H1 (cell line): ENCODE data around the gene KCNJ9.

Source experiments
- CHD1 ChIP-seq: IDR thresholded peaks from 2 replicates; pipeline ENCODE4 v1.6.1; 2012; ENCODE audit warnings: low read depth, low read length, improper control_type of control experiment
- CHD2 ChIP-seq: IDR thresholded peaks from 2 replicates; pipeline ENCODE4 v1.6.1; 2012; ENCODE audit warnings: low read length, improper control_type of control experiment
- CREB1 ChIP-seq: IDR thresholded peaks from 2 replicates; pipeline ENCODE4 v1.6.1; 2012; ENCODE audit warnings: inconsistent platforms
- CTBP2 ChIP-seq: IDR thresholded peaks from 2 replicates; pipeline ENCODE4 v1.7.0; 2011; ENCODE audit warnings: borderline replicate concordance, mild to moderate bottlenecking, moderate library complexity, mixed read lengths, low read length; ENCODE audit not compliant: insufficient read depth, insufficient read length
- EZH2 ChIP-seq: fragments of 200-600 bp; sonication (generic); IDR thresholded peaks from 2 replicates; pipeline ENCODE4 v1.7.1; 2012; ENCODE audit warnings: low read depth, mild to moderate bottlenecking, moderate library complexity, low read length, inconsistent platforms; ENCODE audit not compliant: severe bottlenecking
- POLR2A ChIP-seq, 2 experiments: IDR thresholded peaks; 1 replicate in 1 of 2; 2 replicates in 1 of 2; pipeline ENCODE4 v1.6.1; 2011; ENCODE audit warnings: low read depth in 2 of 2, low read length in 2 of 2, mild to moderate bottlenecking in 2 of 2; ENCODE audit errors: control extremely low read depth in 1 of 2
- POLR2AphosphoS5 ChIP-seq: IDR thresholded peaks from 2 replicates; pipeline ENCODE4 v1.6.1; 2011; ENCODE audit warnings: low read depth, low read length
- RAD21 ChIP-seq, 2 experiments: IDR thresholded peaks in 1 of 2; conservative IDR thresholded peaks in 1 of 2; 2 replicates each; pipeline ENCODE4 v1.6.1; 2011; ENCODE audit warnings: low read depth in 2 of 2, low read length in 2 of 2, improper control_type of control experiment in 1 of 2, inconsistent platforms in 1 of 2, mild to moderate bottlenecking in 1 of 2, moderate library complexity in 1 of 2
- SIX5 ChIP-seq: IDR thresholded peaks from 2 replicates; pipeline ENCODE4 v1.6.1; 2011; ENCODE audit warnings: mild to moderate bottlenecking, low read depth, low read length
- SP1 ChIP-seq: IDR thresholded peaks from 2 replicates; pipeline ENCODE4 v1.6.1; 2011; ENCODE audit warnings: low read depth, low read length
- TCF12 ChIP-seq: IDR thresholded peaks from 2 replicates; pipeline ENCODE4 v1.6.1; 2011; ENCODE audit warnings: low read depth, mild to moderate bottlenecking, low read length
- YY1 ChIP-seq: IDR thresholded peaks from 2 replicates; pipeline ENCODE4 v1.6.1; 2011; ENCODE audit warnings: low read depth, mild to moderate bottlenecking, low read length
- TF ChIP-seq, protein P1 (sequence below), 3 experiments: IDR thresholded peaks; 1 replicate in 2 of 3; 2 replicates in 1 of 3; pipeline versions ENCODE4 v1.5.1 to v1.6.1; 2011; ENCODE audit warnings: low read length in 3 of 3, mild to moderate bottlenecking in 3 of 3, inconsistent platforms in 2 of 3, low read depth in 1 of 3, moderate library complexity in 1 of 3; ENCODE audit not compliant: insufficient read depth in 1 of 3; ENCODE audit errors: control extremely low read depth in 1 of 3
- TF ChIP-seq, protein P2 (sequence below): IDR thresholded peaks from 2 replicates; pipeline ENCODE4 v1.6.1; 2012; ENCODE audit warnings: inconsistent platforms

DNA sequence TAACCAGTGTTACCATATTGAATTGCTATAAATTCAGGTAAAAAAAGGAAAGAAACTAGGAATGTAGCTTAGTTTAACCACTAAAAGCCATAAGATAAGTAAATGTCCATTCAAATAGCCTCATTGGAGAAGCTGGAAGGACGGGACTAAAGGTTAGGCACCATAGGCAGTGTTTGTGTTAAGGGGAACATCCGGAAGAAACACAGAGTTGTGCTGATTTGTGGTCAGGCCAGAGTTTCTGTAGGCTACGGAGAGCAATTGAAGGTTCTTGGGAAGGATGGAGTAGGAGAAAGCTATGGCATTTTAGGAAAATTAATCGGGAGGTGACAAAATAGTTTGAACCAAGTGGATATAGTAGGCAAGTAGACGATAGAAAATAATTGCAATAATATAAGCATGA lies 10.0 kb upstream of the KCNJ9 start:
- TF ChIP-seq YY1, result no peak
- TF ChIP-seq CTBP2, result no peak
- TF ChIP-seq, protein P1, sequence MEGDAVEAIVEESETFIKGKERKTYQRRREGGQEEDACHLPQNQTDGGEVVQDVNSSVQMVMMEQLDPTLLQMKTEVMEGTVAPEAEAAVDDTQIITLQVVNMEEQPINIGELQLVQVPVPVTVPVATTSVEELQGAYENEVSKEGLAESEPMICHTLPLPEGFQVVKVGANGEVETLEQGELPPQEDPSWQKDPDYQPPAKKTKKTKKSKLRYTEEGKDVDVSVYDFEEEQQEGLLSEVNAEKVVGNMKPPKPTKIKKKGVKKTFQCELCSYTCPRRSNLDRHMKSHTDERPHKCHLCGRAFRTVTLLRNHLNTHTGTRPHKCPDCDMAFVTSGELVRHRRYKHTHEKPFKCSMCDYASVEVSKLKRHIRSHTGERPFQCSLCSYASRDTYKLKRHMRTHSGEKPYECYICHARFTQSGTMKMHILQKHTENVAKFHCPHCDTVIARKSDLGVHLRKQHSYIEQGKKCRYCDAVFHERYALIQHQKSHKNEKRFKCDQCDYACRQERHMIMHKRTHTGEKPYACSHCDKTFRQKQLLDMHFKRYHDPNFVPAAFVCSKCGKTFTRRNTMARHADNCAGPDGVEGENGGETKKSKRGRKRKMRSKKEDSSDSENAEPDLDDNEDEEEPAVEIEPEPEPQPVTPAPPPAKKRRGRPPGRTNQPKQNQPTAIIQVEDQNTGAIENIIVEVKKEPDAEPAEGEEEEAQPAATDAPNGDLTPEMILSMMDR (IDR thresholded peaks at IDR 0.05; ENCODE audit: control extremely low read depth in 1 of 3, insufficient read depth in 1 of 3, low read depth in 1 of 3, low read length in 3 of 3), result no peak
- TF ChIP-seq POLR2AphosphoS5, result no peak
- no peak for TF ChIP-seq TCF12
- TF ChIP-seq CREB1, result no peak
- TF ChIP-seq SP1, result no peak
- TF ChIP-seq, protein P2, sequence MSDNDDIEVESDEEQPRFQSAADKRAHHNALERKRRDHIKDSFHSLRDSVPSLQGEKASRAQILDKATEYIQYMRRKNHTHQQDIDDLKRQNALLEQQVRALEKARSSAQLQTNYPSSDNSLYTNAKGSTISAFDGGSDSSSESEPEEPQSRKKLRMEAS, result no peak
- TF ChIP-seq POLR2A (IDR thresholded peaks at IDR 0.05; ENCODE audit: control extremely low read depth in 1 of 2, low read depth in 2 of 2, low read length in 2 of 2), result no peak
- no peak for TF ChIP-seq CHD2
- TF ChIP-seq EZH2, result no peak
- no peak for TF ChIP-seq SIX5
- TF ChIP-seq RAD21 (IDR thresholded peaks at IDR 0.05 in 1 of 2, conservative IDR thresholded peaks at IDR 0.05 in 1 of 2; ENCODE audit: low read depth in 2 of 2, low read length in 2 of 2), result no peak
- TF ChIP-seq CHD1, result no peak
